ENCODE data around the gene KRT78. TPM values are rescaled to one million over a fixed set of nuclear protein-coding genes. Genes with fewer than 3 reads are reported as not detected.

Gene KRT78
- total and polyA plus RNA-seq, 2 of the 13 experiments (the other 11 are each of a cell fraction or from before 2014, with no cell fraction given), result not detected

GRCh38 chr12:52801773-52802172, 47.0 kb downstream of the KRT78 start (continued):
- TF ChIP-seq ZNF687 (CRISPR knock-in tag; IDR thresholded peaks at IDR 0.05) (no peak), RXRB (CRISPR knock-in tag; IDR thresholded peaks at IDR 0.05; ENCODE audit: borderline replicate concordance) (no peak), ZNF713 (CRISPR knock-in tag; IDR thresholded peaks at IDR 0.05) (no peak)
- TF ChIP-seq, protein P1, sequence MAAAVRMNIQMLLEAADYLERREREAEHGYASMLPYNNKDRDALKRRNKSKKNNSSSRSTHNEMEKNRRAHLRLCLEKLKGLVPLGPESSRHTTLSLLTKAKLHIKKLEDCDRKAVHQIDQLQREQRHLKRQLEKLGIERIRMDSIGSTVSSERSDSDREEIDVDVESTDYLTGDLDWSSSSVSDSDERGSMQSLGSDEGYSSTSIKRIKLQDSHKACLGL (CRISPR knock-in tag; IDR thresholded peaks at IDR 0.05), result no peak

- in situ Hi-C loops (cut with HindIII; ENCODE audit: extremely low pct_ligation_motif_present, low pct_unique_long_range_greater_than_20kb) (no loop called here), intact Hi-C loops (cut with micrococcal nuclease; ENCODE audit: unreplicated experiment) (no loop called here)
- no peak overlapping the region for H3K9ac ChIP-seq (ENCODE audit: insufficient read depth, low read depth, low read length)
- WGBS (ENCODE audit: low lambda C conversion rate), result 5% methylated on average over 1 of the region's 1 CpG
- no peak overlapping the region for H2AFZ ChIP-seq (ENCODE audit: low read length)
- DNase-seq (ENCODE audit: low spot score), result no peak
- H3K79me2 ChIP-seq (ENCODE audit: insufficient read depth, low read length), result no peaks in the 10 kb centered on the region
- ChIA-PET POLR2A (no interaction called here), CTCF (ENCODE audit: low intra/inter-chr PET ratio, low total read pairs) (no interaction called here)
- H3K4me2 ChIP-seq (ENCODE audit: low read depth, low read length), result no peak overlapping the region
- H3K27me3 ChIP-seq (ENCODE audit: control insufficient read depth in 1 of 2, insufficient read depth in 2 of 2, low read length in 2 of 2), result no peaks in the 10 kb centered on the region; a peak in 1 of 5 replicates
- FAIRE-seq, result no peak
- no peaks in the 10 kb centered on the region for H3K9me3 ChIP-seq (ENCODE audit: low read length)
- no peaks in the 10 kb centered on the region for H3K36me3 ChIP-seq (replicated peaks in 1 of 2; ENCODE audit: control insufficient read depth in 1 of 2, insufficient read depth in 2 of 2, low read length in 2 of 2)
- no peak overlapping the region for H3K4me3 ChIP-seq (replicated peaks in 1 of 3; ENCODE audit: insufficient read depth in 1 of 3, low read depth in 2 of 3, low read length in 3 of 3)
- H3K4me1 ChIP-seq (ENCODE audit: insufficient read depth, low read length), result no peaks in the 10 kb centered on the region
- ATAC-seq, result no peak
- BruUV-seq (replicated peaks), result no TSS peak
- no peaks in the 10 kb centered on the region for H4K20me1 ChIP-seq (ENCODE audit: insufficient read depth, low read length)
- TF ChIP-seq MAFK (conservative IDR thresholded peaks at IDR 0.05 in 1 of 2, IDR thresholded peaks at IDR 0.05 in 1 of 2; ENCODE audit: low read length in 2 of 2), result no peak
- no peak for TF ChIP-seq CREBL2 (CRISPR knock-in tag; IDR thresholded peaks at IDR 0.05; ENCODE audit: borderline replicate concordance)
- no peak for TF ChIP-seq GFI1 (CRISPR knock-in tag; IDR thresholded peaks at IDR 0.05; ENCODE audit: borderline replicate concordance)
- TF ChIP-seq, protein P2, sequence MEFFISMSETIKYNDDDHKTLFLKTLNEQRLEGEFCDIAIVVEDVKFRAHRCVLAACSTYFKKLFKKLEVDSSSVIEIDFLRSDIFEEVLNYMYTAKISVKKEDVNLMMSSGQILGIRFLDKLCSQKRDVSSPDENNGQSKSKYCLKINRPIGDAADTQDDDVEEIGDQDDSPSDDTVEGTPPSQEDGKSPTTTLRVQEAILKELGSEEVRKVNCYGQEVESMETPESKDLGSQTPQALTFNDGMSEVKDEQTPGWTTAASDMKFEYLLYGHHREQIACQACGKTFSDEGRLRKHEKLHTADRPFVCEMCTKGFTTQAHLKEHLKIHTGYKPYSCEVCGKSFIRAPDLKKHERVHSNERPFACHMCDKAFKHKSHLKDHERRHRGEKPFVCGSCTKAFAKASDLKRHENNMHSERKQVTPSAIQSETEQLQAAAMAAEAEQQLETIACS (CRISPR knock-in tag; IDR thresholded peaks at IDR 0.05), result no peak
- no peak for TF ChIP-seq PPARG (CRISPR knock-in tag; conservative IDR thresholded peaks at IDR 0.05)
- TF ChIP-seq PLRG1 (conservative IDR thresholded peaks at IDR 0.05), result no peak
- H3K27ac ChIP-seq (ENCODE audit: extremely low read length, insufficient read depth, low read length), result no peak overlapping the region
Measured at GRCh38 chr12:52800259-52800917, 48.4 kb downstream of the KRT78 start.
